Calu3 (cell line): ENCODE data around the gene GRIP1. TPM values are rescaled to one million over a fixed set of nuclear protein-coding genes. Genes with fewer than 3 reads are reported as not detected.

Experiments used
- BruUV-seq: library from RNA; stranded (reverse); fragments of 400-500 nt; replicated peaks from 2 replicates; lab custom pipeline; 2021; lab: Mats Ljungman, UMichigan
- CTCF ChIA-PET: fragments of 300-600 bp; sonication (Branson Sonifier 250); formaldehyde crosslinking; loops from one replicate; lab custom pipeline; 2022; ENCODE audit warnings: antibody characterized with exemption; lab: Charles Lee
- DNase-seq: peaks from one replicate; pipeline ENCODE4 v3.0.0; 2022
- H3K27ac Mint-ChIP-seq: one replicate; pipeline ENCODE4 v1.8.0; 2022; ENCODE audit warnings: mixed read lengths; ENCODE audit not compliant: unreplicated experiment
- H3K27me3 Mint-ChIP-seq: one replicate; pipeline ENCODE4 v1.8.0; 2022; ENCODE audit warnings: mixed read lengths; ENCODE audit not compliant: unreplicated experiment
- H3K36me3 Mint-ChIP-seq: one replicate; pipeline ENCODE4 v1.8.0; 2022; ENCODE audit warnings: mild to moderate bottlenecking, moderate library complexity, mixed read lengths; ENCODE audit not compliant: insufficient read depth, unreplicated experiment
- H3K4me1 Mint-ChIP-seq: one replicate; pipeline ENCODE4 v1.8.0; 2022; ENCODE audit warnings: mild to moderate bottlenecking, low read depth, mixed read lengths; ENCODE audit not compliant: unreplicated experiment
- H3K4me3 Mint-ChIP-seq: one replicate; pipeline ENCODE4 v1.8.0; 2022; ENCODE audit warnings: mild to moderate bottlenecking, low read depth, moderate library complexity, mixed read lengths; ENCODE audit not compliant: unreplicated experiment
- H3K9me3 Mint-ChIP-seq: one replicate; pipeline ENCODE4 v1.8.0; 2022; ENCODE audit warnings: low read depth, mixed read lengths; ENCODE audit not compliant: unreplicated experiment
- intact Hi-C: fragments of 100-400 bp; cut with micrococcal nuclease; formaldehyde crosslinking; loops from one replicate; pipeline ENCODE4 v1.10.0; 2022; ENCODE audit not compliant: unreplicated experiment
- total RNA-seq: library from RNA; stranded (reverse); gene quantifications from 2 replicates; pipeline ENCODE4 v1.2.3, GENCODE V29; 2022
- TF ChIP-seq, protein P1 (sequence below): fragments of 200-600 bp; IDR thresholded peaks from one replicate; pipeline ENCODE4 v1.8.0; 2022; ENCODE audit warnings: antibody characterized with exemption; ENCODE audit not compliant: unreplicated experiment

Gene GRIP1
- total RNA-seq, 1 experiment from 2014 or later, result 47.4 TPM

DNA sequence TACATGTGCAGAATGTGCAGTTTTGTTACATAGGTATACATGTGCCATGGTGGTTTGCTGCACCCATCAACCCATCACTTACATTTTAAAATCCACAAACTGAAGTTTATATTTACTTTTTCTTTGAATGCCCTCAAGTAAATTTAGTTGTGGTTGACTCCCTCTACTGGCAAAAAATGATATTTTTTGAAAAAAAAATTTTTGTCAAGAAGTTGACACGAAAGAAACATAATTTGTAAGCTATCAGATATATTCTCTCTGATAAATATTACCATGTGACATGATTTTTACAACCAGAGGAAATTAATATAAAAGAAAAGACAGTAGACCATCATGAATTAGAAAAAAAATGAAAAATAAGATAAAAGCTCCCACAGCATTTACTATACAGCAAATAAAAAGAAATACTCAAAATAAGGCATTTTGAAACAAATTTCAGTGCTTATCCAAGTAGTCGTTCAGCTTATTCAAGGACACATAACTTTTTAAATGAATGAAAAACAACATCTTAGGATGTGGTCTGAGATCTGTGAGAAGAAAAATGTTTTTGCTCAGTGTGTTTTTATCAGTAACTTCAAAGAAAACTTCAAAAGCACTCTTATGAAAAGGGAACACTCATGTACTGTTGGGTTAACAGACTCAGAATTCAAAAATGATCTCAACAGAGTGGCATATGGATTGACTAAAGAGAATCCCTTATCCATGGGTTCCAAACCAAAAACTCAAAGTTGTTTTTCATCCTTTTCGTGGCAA lies 30.0 kb upstream of the GRIP1 start:
- Mint-ChIP-seq H3K9me3 (no peaks in the 10 kb centered on the region), H3K36me3 (no peaks in the 10 kb centered on the region), H3K27me3 (no peaks in the 10 kb centered on the region), H3K4me3 (no peak overlapping the region), H3K4me1 (peaks cover 30% of the 10 kb centered on the region), H3K27ac (peak overlapping the region; percentile 7)
- CTCF ChIA-PET, result interaction anchor here (0.6 to 1.2 kb wide), 5 partner anchors 20 to 437 kb away, joined by 3 to 4 read pairs (median 3); no protein-coding TSS in a partner anchor
- no TSS peak for BruUV-seq
- TF ChIP-seq, protein P1, sequence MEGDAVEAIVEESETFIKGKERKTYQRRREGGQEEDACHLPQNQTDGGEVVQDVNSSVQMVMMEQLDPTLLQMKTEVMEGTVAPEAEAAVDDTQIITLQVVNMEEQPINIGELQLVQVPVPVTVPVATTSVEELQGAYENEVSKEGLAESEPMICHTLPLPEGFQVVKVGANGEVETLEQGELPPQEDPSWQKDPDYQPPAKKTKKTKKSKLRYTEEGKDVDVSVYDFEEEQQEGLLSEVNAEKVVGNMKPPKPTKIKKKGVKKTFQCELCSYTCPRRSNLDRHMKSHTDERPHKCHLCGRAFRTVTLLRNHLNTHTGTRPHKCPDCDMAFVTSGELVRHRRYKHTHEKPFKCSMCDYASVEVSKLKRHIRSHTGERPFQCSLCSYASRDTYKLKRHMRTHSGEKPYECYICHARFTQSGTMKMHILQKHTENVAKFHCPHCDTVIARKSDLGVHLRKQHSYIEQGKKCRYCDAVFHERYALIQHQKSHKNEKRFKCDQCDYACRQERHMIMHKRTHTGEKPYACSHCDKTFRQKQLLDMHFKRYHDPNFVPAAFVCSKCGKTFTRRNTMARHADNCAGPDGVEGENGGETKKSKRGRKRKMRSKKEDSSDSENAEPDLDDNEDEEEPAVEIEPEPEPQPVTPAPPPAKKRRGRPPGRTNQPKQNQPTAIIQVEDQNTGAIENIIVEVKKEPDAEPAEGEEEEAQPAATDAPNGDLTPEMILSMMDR, result no peak
- intact Hi-C loops, result no loop called here
- DNase-seq, result no peak

DNA sequence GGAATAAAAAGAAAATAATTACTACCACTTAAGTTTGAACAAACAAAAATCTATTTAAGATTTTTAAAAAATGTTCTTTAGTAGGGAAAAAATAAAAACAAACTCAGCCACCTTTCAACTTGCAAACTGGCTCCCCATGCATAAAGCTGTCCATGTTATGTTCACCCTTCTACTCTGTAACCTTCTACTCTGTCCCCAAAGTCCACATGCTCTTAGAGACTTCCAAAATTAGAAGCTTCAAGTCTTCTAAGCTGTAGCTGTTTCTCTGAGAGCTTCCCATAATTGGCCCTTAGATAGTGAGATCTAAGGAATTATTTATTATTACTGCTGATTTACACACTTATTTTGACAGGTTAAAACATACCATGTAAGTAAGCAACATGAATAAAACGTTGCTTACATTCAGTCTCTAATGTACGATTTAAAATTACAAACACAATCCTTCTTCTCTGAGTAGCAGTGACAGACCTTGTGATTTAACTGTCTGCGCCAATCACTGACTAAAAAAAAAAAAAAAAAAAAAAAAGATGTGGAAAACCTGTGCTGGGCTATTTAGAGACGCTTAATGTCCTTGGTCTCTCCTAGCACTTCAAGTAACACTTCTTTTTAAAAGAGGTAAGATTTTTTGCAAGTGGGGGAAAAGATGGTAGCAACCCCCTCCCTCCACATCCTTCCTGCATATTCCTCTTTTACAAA lies 28.3 kb upstream of the GRIP1 start:
- Mint-ChIP-seq H3K9me3 (no peaks in the 10 kb centered on the region), H3K36me3 (no peaks in the 10 kb centered on the region), H3K27ac (no peak overlapping the region), H3K4me3 (no peak overlapping the region), H3K4me1 (peaks cover 20% of the 10 kb centered on the region), H3K27me3 (no peaks in the 10 kb centered on the region)
- intact Hi-C loops, result no loop called here
- no TSS peak for BruUV-seq
- TF ChIP-seq, protein P1, result no peak
- CTCF ChIA-PET, result interaction anchor here (0.7 kb wide), 1 partner anchor 320 kb away, joined by 5 read pairs; no protein-coding TSS in a partner anchor
- no peak for DNase-seq

DNA sequence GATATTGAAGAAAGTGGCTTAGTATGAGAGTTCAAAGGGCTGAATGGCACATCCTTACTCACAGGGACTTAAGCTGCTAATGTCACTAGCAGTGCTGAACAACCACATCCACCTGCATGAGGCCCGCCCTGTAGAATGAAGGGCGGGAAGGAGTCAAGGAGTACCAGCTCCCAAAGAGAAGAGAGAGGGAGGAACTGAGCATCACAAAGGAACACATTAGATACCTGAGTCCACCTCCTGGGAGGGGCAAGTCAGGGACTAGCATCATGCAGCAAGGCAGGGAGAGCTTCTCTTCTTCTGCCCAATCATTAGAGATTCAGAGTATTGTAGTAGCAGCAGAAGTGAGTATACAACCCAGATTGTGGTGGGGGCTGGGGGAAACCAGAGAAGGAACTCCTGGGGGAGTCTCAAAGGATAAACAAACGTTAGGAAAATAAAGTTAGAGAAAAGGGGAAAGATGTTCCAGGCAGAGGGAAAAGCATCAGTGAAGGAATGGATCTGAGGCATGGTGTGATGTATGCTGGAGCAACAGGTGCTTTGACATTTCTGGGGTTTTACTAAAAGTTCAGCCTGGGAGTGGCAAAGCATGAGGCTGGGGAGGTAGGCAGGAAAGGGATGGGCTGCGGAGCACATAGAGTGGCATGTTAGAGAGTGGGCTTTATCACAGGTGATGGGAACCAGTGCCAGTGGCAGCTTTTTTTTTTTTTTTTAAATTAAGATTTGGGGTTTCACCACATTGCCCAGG lies 21.0 kb upstream of the GRIP1 start:
- Mint-ChIP-seq H3K36me3 (no peaks in the 10 kb centered on the region), H3K27me3 (no peaks in the 10 kb centered on the region), H3K4me3 (no peak overlapping the region), H3K27ac (no peak overlapping the region), H3K9me3 (no peaks in the 10 kb centered on the region), H3K4me1 (peaks cover 6% of the 10 kb centered on the region)
- CTCF ChIA-PET, result interaction anchor here (0.6 kb wide), 1 partner anchor 348 kb away, joined by 4 read pairs; no protein-coding TSS in a partner anchor
- TF ChIP-seq, protein P1, result no peak
- BruUV-seq, result no TSS peak
- DNase-seq, result no peak
- intact Hi-C loops, result no loop called here

DNA sequence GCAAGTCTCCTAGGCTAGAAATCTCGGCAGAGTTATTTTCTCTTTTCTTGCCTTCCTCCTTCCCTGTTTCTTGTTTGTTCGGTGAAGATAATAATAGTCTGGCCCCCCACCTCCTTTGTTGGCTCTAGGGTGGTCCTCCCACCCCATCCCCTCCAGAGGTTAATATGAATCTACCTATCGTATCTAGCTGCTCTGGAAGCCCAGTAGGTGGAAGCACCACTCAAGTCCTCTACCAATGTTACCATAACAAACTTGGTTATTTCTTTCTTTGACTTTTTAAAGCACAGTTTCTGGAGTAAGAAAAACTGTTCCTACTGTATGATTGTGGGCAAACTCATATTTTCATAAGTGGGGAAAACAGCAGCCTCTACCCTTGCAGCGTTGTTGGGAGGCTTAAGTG lies 19.7 kb upstream of the GRIP1 start:
- H3K36me3 Mint-ChIP-seq, result no peaks in the 10 kb centered on the region
- no TSS peak for BruUV-seq
- CTCF ChIA-PET, result no interaction called here
- no peak overlapping the region for H3K27ac Mint-ChIP-seq
- H3K4me1 Mint-ChIP-seq, result peaks cover 6% of the 10 kb centered on the region
- no peaks in the 10 kb centered on the region for H3K9me3 Mint-ChIP-seq
- H3K27me3 Mint-ChIP-seq, result no peaks in the 10 kb centered on the region
- intact Hi-C loops, result no loop called here
- H3K4me3 Mint-ChIP-seq, result no peak overlapping the region
- DNase-seq, result no peak
- TF ChIP-seq, protein P1, result no peak
